ENCODE results near the gene RETREG2. TPM values are rescaled to one million over a fixed set of nuclear protein-coding genes. Genes with fewer than 3 reads are reported as not detected.

RETREG2 gene
- total RNA-seq, 1 experiment from 2014 or later: 59.5 TPM

DNA sequence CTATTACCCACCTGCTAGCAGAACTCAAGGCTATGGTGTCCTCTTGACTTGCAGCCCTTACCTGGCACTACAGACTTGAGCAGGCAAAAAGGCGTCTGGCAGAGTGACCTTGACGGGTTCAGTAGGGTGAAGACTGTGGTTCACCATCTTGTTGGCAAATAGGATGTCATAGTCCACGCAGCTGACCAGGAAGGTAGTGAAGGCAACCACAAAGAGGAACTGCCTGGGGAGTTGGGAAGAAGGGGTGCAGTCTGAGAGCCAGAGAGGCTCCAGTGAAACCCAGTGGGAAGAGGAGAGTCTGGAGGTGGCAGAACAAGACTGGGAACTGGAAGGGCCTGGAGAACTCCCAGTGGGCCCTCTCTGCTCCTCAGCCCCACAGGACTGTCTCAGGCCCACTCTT lies 47.3 kb downstream of the RETREG2 start:
- Mint-ChIP-seq H3K27ac (ENCODE audit: unreplicated experiment) (no peak overlapping the region), H3K4me3 (ENCODE audit: unreplicated experiment) (no peak overlapping the region), H3K27me3 (ENCODE audit: insufficient read depth, unreplicated experiment) (no peaks in the 10 kb centered on the region), H3K4me1 (ENCODE audit: low read depth, unreplicated experiment) (no peaks in the 10 kb centered on the region), H3K9me3 (ENCODE audit: unreplicated experiment) (no peaks in the 10 kb centered on the region), H3K36me3 (ENCODE audit: insufficient read depth, unreplicated experiment) (peaks cover 46% of the 10 kb centered on the region)
- no TSS peak for BruUV-seq (replicated peaks)
- CTCF ChIA-PET: no interaction called here
- TF ChIP-seq, protein P1, sequence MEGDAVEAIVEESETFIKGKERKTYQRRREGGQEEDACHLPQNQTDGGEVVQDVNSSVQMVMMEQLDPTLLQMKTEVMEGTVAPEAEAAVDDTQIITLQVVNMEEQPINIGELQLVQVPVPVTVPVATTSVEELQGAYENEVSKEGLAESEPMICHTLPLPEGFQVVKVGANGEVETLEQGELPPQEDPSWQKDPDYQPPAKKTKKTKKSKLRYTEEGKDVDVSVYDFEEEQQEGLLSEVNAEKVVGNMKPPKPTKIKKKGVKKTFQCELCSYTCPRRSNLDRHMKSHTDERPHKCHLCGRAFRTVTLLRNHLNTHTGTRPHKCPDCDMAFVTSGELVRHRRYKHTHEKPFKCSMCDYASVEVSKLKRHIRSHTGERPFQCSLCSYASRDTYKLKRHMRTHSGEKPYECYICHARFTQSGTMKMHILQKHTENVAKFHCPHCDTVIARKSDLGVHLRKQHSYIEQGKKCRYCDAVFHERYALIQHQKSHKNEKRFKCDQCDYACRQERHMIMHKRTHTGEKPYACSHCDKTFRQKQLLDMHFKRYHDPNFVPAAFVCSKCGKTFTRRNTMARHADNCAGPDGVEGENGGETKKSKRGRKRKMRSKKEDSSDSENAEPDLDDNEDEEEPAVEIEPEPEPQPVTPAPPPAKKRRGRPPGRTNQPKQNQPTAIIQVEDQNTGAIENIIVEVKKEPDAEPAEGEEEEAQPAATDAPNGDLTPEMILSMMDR (IDR thresholded peaks at IDR 0.05; ENCODE audit: insufficient read depth in 1 of 2, low read depth in 1 of 2, low read length in 1 of 2, severe bottlenecking in 1 of 2, unreplicated experiment in 1 of 2): no peak
- intact Hi-C loops (cut with micrococcal nuclease; ENCODE audit: unreplicated experiment): no loop called here
- POLR2A ChIA-PET: no interaction called here
- H3K4me3 ChIP-seq (ENCODE audit: low read depth, low read length): no peak overlapping the region
- peaks cover 3% of the 10 kb centered on the region; the same call in 1 of the 2 replicates for H3K36me3 ChIP-seq (ENCODE audit: control insufficient read depth, insufficient read depth, low read length)
- no peaks in the 10 kb centered on the region for H3K9me3 ChIP-seq
- H3K27me3 ChIP-seq (replicated peaks; ENCODE audit: control insufficient read depth, insufficient read depth, low read length): no peaks in the 10 kb centered on the region
- no peak for DNase-seq
- H3K4me1 ChIP-seq: no peaks in the 10 kb centered on the region

DNA sequence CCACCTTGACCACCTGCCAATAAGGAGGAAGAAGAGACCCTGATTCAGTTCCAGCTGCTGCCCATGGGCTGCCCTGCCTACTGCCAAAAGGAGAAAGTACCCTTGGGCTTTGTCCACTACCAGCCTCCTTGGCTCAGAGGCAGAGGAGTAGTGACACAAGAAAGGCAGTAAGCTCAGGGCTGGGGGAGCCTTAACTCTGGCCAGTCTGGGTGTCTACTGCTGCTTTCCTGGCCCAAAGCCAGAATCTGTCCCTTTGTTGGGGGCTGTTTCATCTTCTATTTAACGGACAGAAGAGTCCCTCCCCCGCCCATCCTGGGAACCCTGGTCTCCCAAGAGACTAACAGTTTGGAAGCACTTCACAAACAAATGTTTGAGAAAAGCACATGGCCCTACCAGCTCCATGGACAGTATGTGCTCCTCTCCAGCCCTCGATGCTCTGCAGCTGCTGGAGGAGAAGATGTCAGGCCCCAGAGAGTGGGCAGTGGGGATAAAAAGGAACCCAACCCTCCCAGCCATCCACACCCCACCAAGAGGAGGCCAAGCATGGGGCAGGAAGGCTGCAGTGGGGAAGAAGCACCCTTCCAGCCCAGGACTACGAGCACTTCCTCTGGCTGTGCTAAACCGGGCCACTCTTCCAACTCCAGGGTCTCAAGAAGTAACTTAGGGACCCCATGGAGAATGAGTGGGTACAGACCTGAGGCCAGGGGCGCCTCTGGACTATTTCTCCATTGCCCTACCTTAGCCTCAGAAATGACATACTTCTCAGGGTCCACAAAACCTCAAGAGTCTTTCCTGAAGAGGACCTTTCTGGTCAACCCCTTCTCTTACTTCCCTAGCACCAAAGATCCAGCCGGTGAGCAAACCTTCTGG lies 50.2 kb downstream of the RETREG2 start:
- BruUV-seq (replicated peaks): no TSS peak
- TF ChIP-seq, protein P1 (IDR thresholded peaks at IDR 0.05; ENCODE audit: insufficient read depth in 1 of 2, low read depth in 1 of 2, low read length in 1 of 2, severe bottlenecking in 1 of 2, unreplicated experiment in 1 of 2): no peak
- no peaks in the 10 kb centered on the region for H3K27me3 Mint-ChIP-seq (ENCODE audit: insufficient read depth, unreplicated experiment)
- ChIA-PET POLR2A (interaction anchor here (1.6 to 1.7 kb wide), 3 partner anchors 10 to 51 kb away, joined by 6 to 27 read pairs (median 11); partner anchors contain the start of genes ABCB6, DNAJB2, GLB1L and STK16), CTCF (no interaction called here)
- intact Hi-C loops (cut with micrococcal nuclease; ENCODE audit: unreplicated experiment): no loop called here
- peak overlapping the region; percentile 100 for H3K27ac Mint-ChIP-seq (ENCODE audit: unreplicated experiment)
- Histone ChIP-seq H3K27me3 (replicated peaks; ENCODE audit: control insufficient read depth, insufficient read depth, low read length) (no peaks in the 10 kb centered on the region), H3K36me3 (ENCODE audit: control insufficient read depth, insufficient read depth, low read length) (peaks cover 8% of the 10 kb centered on the region), H3K4me1 (0 out of 2 replicates have a peak, but pooled peaks cover 4% of the 10 kb centered on the region), H3K4me3 (ENCODE audit: low read depth, low read length) (peak overlapping the region; percentile 69), H3K9me3 (no peaks in the 10 kb centered on the region)
- peaks cover 43% of the 10 kb centered on the region for H3K36me3 Mint-ChIP-seq (ENCODE audit: insufficient read depth, unreplicated experiment)
- H3K9me3 Mint-ChIP-seq (ENCODE audit: unreplicated experiment): no peaks in the 10 kb centered on the region
- H3K4me3 Mint-ChIP-seq (ENCODE audit: unreplicated experiment): peak overlapping the region; percentile 100
- no peaks in the 10 kb centered on the region for H3K4me1 Mint-ChIP-seq (ENCODE audit: low read depth, unreplicated experiment)
- DNase-seq: no peak

DNA sequence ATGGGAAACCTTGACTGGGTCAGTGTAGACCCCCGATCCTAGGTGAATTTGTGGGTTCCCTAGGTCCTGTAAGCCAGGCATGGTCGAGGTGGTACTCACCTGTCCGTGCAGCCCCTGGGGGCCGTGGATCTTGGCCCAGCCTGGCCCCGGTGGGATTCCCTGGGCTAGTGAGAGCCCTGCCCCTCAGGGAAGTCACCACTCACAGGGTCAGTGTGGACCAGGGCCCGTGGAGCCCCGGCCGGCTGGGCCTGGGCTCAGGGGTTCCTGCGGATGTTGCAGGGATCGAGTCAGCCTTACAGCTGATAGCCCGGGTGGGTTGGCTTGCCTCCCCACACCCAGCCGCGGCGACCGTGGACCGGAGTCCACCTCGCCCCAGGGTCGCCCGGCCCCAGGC lies 50.8 kb downstream of the RETREG2 start:
- Mint-ChIP-seq H3K4me1 (ENCODE audit: low read depth, unreplicated experiment) (no peaks in the 10 kb centered on the region), H3K27me3 (ENCODE audit: insufficient read depth, unreplicated experiment) (no peaks in the 10 kb centered on the region), H3K9me3 (ENCODE audit: unreplicated experiment) (no peaks in the 10 kb centered on the region), H3K27ac (ENCODE audit: unreplicated experiment) (peak overlapping the region; percentile 100), H3K4me3 (ENCODE audit: unreplicated experiment) (peak overlapping the region; percentile 100), H3K36me3 (ENCODE audit: insufficient read depth, unreplicated experiment) (peaks cover 37% of the 10 kb centered on the region)
- Histone ChIP-seq H3K4me3 (ENCODE audit: low read depth, low read length) (peak overlapping the region; percentile 69), H3K36me3 (ENCODE audit: control insufficient read depth, insufficient read depth, low read length) (peaks cover 11% of the 10 kb centered on the region), H3K9me3 (no peaks in the 10 kb centered on the region), H3K4me1 (0 out of 2 replicates have a peak, but pooled peaks cover 4% of the 10 kb centered on the region), H3K27me3 (replicated peaks; ENCODE audit: control insufficient read depth, insufficient read depth, low read length) (no peaks in the 10 kb centered on the region)
- ChIA-PET POLR2A (interaction anchor here (0.7 to 1.7 kb wide), 4 partner anchors 11 to 51 kb away, joined by 3 to 27 read pairs (median 8); partner anchors contain the start of genes ABCB6, DNAJB2, GLB1L and STK16), CTCF (interaction anchor here (0.6 to 1.0 kb wide), 2 partner anchors 22 to 52 kb away, joined by 4 read pairs; partner anchors contain the start of genes CNPPD1 and ZFAND2B)
- TF ChIP-seq, protein P1 (IDR thresholded peaks at IDR 0.05; ENCODE audit: insufficient read depth in 1 of 2, low read depth in 1 of 2, low read length in 1 of 2, severe bottlenecking in 1 of 2, unreplicated experiment in 1 of 2): no peak
- intact Hi-C loops (cut with micrococcal nuclease; ENCODE audit: unreplicated experiment): loop anchor here (1.0 kb wide), 5 partner anchors 10 to 69 kb away; partner anchors contain the start of genes DNAJB2, NHEJ1 and ZFAND2B
- no peak for DNase-seq
- BruUV-seq (replicated peaks): no TSS peak
